Neuronal stem cell (in vitro differentiated cells): ENCODE results near the gene FOXO3.

Experiments used
- DNase-seq: peaks from one replicate; pipeline ENCODE4 v3.0.0-alpha.2; 2013; ENCODE audit warnings: low spot score
- H2AFZ ChIP-seq: one replicate; pipeline ENCODE4 v1.6.1; 2013; ENCODE audit warnings: mild to moderate bottlenecking, low read length, inconsistent platforms
- H2AK5ac ChIP-seq: 2 replicates; pipeline ENCODE4 v1.6.1; 2013; ENCODE audit warnings: low read depth, mild to moderate bottlenecking, inconsistent platforms, low read length, moderate library complexity, mixed read lengths
- H2BK120ac ChIP-seq: 2 replicates; pipeline ENCODE4 v1.6.1; 2013; ENCODE audit warnings: low read depth, mild to moderate bottlenecking, inconsistent platforms, low read length, moderate library complexity, mixed read lengths
- H2BK12ac ChIP-seq: one replicate; pipeline ENCODE4 v1.6.1; 2013; ENCODE audit warnings: low read length, inconsistent platforms
- H2BK15ac ChIP-seq: 2 replicates; pipeline ENCODE4 v1.6.1; 2013; ENCODE audit warnings: mild to moderate bottlenecking, low read length, inconsistent platforms, mixed read lengths
- H2BK5ac ChIP-seq: one replicate; pipeline ENCODE4 v1.6.1; 2013; ENCODE audit warnings: inconsistent platforms, mild to moderate bottlenecking, low read length, moderate library complexity
- H3K14ac ChIP-seq: one replicate; pipeline ENCODE4 v1.6.1; 2013; ENCODE audit warnings: low read length, inconsistent platforms
- H3K18ac ChIP-seq: 2 replicates; pipeline ENCODE4 v1.6.1; 2013; ENCODE audit warnings: low read length, inconsistent platforms
- H3K23ac ChIP-seq: 2 replicates; pipeline ENCODE4 v1.6.1; 2013; ENCODE audit warnings: low read depth, mild to moderate bottlenecking, mixed read lengths, low read length, inconsistent platforms; ENCODE audit not compliant: poor library complexity
- H3K27ac ChIP-seq: replicated peaks from 3 replicates; pipeline ENCODE4 v1.5.1; 2013; ENCODE audit warnings: low read length, inconsistent platforms
- H3K27me3 ChIP-seq, 3 experiments: 2 replicates each; pipeline ENCODE4 v1.6.1; 2013; ENCODE audit warnings: low read length in 3 of 3, mild to moderate bottlenecking in 2 of 3, inconsistent platforms in 1 of 3, low read depth in 1 of 3, mixed read lengths in 1 of 3, moderate library complexity in 1 of 3; ENCODE audit not compliant: control insufficient read depth in 3 of 3, insufficient read depth in 3 of 3
- H3K36me3 ChIP-seq, 2 donors: replicated peaks in 1 of 2; 2 replicates each; pipeline ENCODE4 v1.6.1; 2013; ENCODE audit warnings: low read length in 2 of 2; ENCODE audit not compliant: control insufficient read depth in 2 of 2, insufficient read depth in 2 of 2
- H3K4ac ChIP-seq: 2 replicates; pipeline ENCODE4 v1.6.1; 2013; ENCODE audit warnings: inconsistent platforms, mild to moderate bottlenecking, low read length, moderate library complexity
- H3K4me1 ChIP-seq, 2 donors: 1 replicate in 1 of 2; 2 replicates in 1 of 2; pipeline ENCODE4 v1.6.1; 2013; ENCODE audit warnings: low read length in 2 of 2, low read depth in 1 of 2; ENCODE audit not compliant: control insufficient read depth in 2 of 2, insufficient read depth in 1 of 2
- H3K4me2 ChIP-seq: one replicate; pipeline ENCODE4 v1.6.1; 2013; ENCODE audit warnings: mild to moderate bottlenecking, low read length, inconsistent platforms; ENCODE audit not compliant: insufficient read depth, poor library complexity, severe bottlenecking
- H3K4me3 ChIP-seq, 2 donors: 2 replicates each; pipeline ENCODE4 v1.5.1; 2013; ENCODE audit warnings: low read length in 2 of 2, mild to moderate bottlenecking in 2 of 2, inconsistent platforms in 1 of 2, moderate library complexity in 1 of 2
- H3K79me1 ChIP-seq: one replicate; pipeline ENCODE4 v1.6.1; 2013; ENCODE audit warnings: low read depth, mild to moderate bottlenecking, inconsistent platforms, low read length, moderate library complexity
- H3K9ac ChIP-seq: one replicate; pipeline ENCODE4 v1.6.1; 2013; ENCODE audit warnings: mild to moderate bottlenecking, low read depth, low read length, inconsistent platforms; ENCODE audit not compliant: poor library complexity
- H3K9me3 ChIP-seq, 2 donors: replicated peaks in 1 of 2; 2 replicates each; pipeline versions ENCODE3 to v1.6.1; 2013; ENCODE audit warnings: low read length in 2 of 2, mild to moderate bottlenecking in 2 of 2, inconsistent platforms in 1 of 2, low read depth in 1 of 2, mixed read lengths in 1 of 2, moderate library complexity in 1 of 2; ENCODE audit not compliant: control insufficient read depth in 2 of 2, insufficient read depth in 1 of 2
- H4K8ac ChIP-seq: one replicate; pipeline ENCODE4 v1.6.1; 2013; ENCODE audit warnings: low read depth, mild to moderate bottlenecking, inconsistent platforms, low read length, moderate library complexity
- H4K91ac ChIP-seq: one replicate; pipeline ENCODE4 v1.6.1; 2013; ENCODE audit warnings: low read length, low read depth, mild to moderate bottlenecking, inconsistent platforms; ENCODE audit not compliant: poor library complexity
- WGBS, 2 donors: extraction: QIAGEN DNeasy Blood & Tissue Kit; methylation state at CpG; one replicate each; pipeline ENCODE4 v1.1.7; 2013; ENCODE audit warnings: missing lambda C conversion rate in 2 of 2, mixed read lengths in 1 of 2; ENCODE audit not compliant: insufficient read length in 2 of 2, insufficient replicate concordance in 1 of 2; ENCODE audit errors: extremely low coverage in 2 of 2; 5-methylcytosine and 5-hydroxymethylcytosine counted together

Gene FOXO3

GRCh38 chr6:108592371-108593337 is 31.9 kb downstream of the FOXO3 start:
- Histone ChIP-seq H3K79me1 (no peaks in the 10 kb centered on the region), H2BK12ac (no peak overlapping the region), H3K4ac (no peak overlapping the region), H3K18ac (no peak overlapping the region), H3K4me3 (no peak overlapping the region), H3K14ac (no peak overlapping the region), H3K4me2 (no peak overlapping the region), H2BK15ac (no peak overlapping the region), H2AFZ (no peak overlapping the region), H4K91ac (no peak overlapping the region), H4K8ac (no peak overlapping the region), H3K27me3 (no peaks in the 10 kb centered on the region), H3K9ac (no peak overlapping the region), H3K9me3 (no peaks in the 10 kb centered on the region), H3K23ac (no peak overlapping the region), H3K27ac (no peak overlapping the region), H2BK120ac (no peak overlapping the region), H3K36me3 (no peaks in the 10 kb centered on the region), H3K4me1 (peaks cover 13 to 23% of the 10 kb centered on the region in 2 donors), H2AK5ac (no peak overlapping the region), H2BK5ac (no peak overlapping the region)
- no peak for DNase-seq
- WGBS, 2 donors, result no CpG with 5 or more reads among the region's 10 CpGs

DNA sequence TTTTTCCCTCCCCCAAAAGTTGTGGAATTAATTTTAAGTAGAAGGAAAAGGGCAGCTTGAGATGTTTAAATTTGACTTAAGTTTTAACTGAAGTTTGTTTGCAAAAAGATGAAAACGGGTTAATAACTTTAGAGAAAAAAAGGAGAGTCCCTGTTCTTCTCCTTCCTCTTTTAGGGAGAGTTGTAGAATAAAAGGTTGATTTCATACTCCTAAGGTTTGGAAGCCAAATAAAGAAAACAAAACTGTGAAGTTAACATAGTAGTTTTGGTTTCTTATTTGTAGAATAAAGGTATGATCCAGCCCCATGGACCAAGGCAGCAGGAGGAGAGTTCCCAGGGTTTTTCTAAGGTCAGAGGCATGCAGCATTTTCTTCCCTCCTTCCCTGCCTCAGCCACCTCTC is 33.4 kb downstream of the FOXO3 start:
- DNase-seq, result no peak
- Histone ChIP-seq H3K23ac (no peak overlapping the region), H3K9ac (no peak overlapping the region), H3K18ac (no peak overlapping the region), H3K79me1 (no peaks in the 10 kb centered on the region), H2BK12ac (no peak overlapping the region), H3K4ac (no peak overlapping the region), H2BK5ac (no peak overlapping the region), H2BK15ac (no peak overlapping the region), H2AFZ (no peak overlapping the region), H3K9me3 (no peaks in the 10 kb centered on the region), H3K36me3 (no peaks in the 10 kb centered on the region), H3K4me1 (peaks cover 8 to 10% of the 10 kb centered on the region in 2 donors), H2AK5ac (no peak overlapping the region), H3K4me3 (no peak overlapping the region), H3K27ac (no peak overlapping the region), H2BK120ac (no peak overlapping the region), H3K14ac (no peak overlapping the region), H4K91ac (no peak overlapping the region), H3K27me3 (no peaks in the 10 kb centered on the region), H4K8ac (no peak overlapping the region), H3K4me2 (no peak overlapping the region)
- WGBS, 2 donors, result no CpG with 5 or more reads among the region's 1 CpG

GRCh38 chr6:108594640-108595039 is 33.9 kb downstream of the FOXO3 start:
- H3K27ac ChIP-seq, result no peak overlapping the region
- H3K9me3 ChIP-seq, result no peaks in the 10 kb centered on the region
- peaks cover 5 to 10% of the 10 kb centered on the region in 2 donors for H3K4me1 ChIP-seq
- DNase-seq, result no peak
- H2BK12ac ChIP-seq, result no peak overlapping the region
- H2AFZ ChIP-seq, result no peak overlapping the region
- no peak overlapping the region for H3K4me3 ChIP-seq
- H3K23ac ChIP-seq, result no peak overlapping the region
- no peak overlapping the region for H2BK5ac ChIP-seq
- no peak overlapping the region for H3K18ac ChIP-seq
- no peaks in the 10 kb centered on the region for H3K27me3 ChIP-seq
- H3K9ac ChIP-seq, result no peak overlapping the region
- H2BK120ac ChIP-seq, result no peak overlapping the region
- no CpG with 5 or more reads among the region's 4 CpGs for WGBS, 2 donors
- H4K91ac ChIP-seq, result no peak overlapping the region
- no peak overlapping the region for H3K4ac ChIP-seq
- H2BK15ac ChIP-seq, result no peak overlapping the region
- H3K4me2 ChIP-seq, result no peak overlapping the region
- H4K8ac ChIP-seq, result no peak overlapping the region
- H3K36me3 ChIP-seq, result no peaks in the 10 kb centered on the region
- H3K79me1 ChIP-seq, result no peaks in the 10 kb centered on the region
- no peak overlapping the region for H3K14ac ChIP-seq
- no peak overlapping the region for H2AK5ac ChIP-seq

DNA sequence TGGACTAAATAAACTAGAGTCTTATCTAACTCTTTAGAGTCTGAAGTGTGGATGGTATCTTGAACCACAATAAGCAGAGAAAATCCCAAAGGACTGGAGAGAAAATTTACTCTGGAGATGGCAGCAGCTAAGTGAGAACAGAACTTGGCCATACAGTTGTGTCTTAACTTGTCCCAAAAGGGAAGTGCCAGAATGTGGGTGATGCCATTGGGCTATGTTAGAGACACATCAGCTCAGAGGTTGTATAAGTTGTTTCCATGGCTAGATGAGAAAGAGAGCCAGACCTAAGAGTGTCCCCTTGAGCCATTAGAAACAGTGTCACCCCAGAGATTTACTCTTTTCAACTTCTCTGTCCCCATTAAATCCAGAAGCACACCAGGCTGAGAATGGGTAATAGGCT is 36.2 kb downstream of the FOXO3 start:
- H3K23ac ChIP-seq, result no peak overlapping the region
- no peak overlapping the region for H3K4ac ChIP-seq
- no peak overlapping the region for H2BK15ac ChIP-seq
- H4K91ac ChIP-seq, result no peak overlapping the region
- H4K8ac ChIP-seq, result no peak overlapping the region
- no peak overlapping the region for H2AK5ac ChIP-seq
- H3K4me2 ChIP-seq, result no peak overlapping the region
- H3K27ac ChIP-seq, result no peak overlapping the region
- no peaks in the 10 kb centered on the region for H3K36me3 ChIP-seq
- no peak overlapping the region for H2AFZ ChIP-seq
- H3K18ac ChIP-seq, result no peak overlapping the region
- H3K9ac ChIP-seq, result no peak overlapping the region
- no peaks in the 10 kb centered on the region for H3K9me3 ChIP-seq
- no peak overlapping the region for H3K14ac ChIP-seq
- no peak overlapping the region for H2BK120ac ChIP-seq
- no peak overlapping the region for H2BK12ac ChIP-seq
- peaks cover 0 to 10% of the 10 kb centered on the region in 2 donors for H3K4me1 ChIP-seq
- no peak for DNase-seq
- H3K79me1 ChIP-seq, result no peaks in the 10 kb centered on the region
- no peak overlapping the region for H3K4me3 ChIP-seq
- no peaks in the 10 kb centered on the region for H3K27me3 ChIP-seq
- H2BK5ac ChIP-seq, result no peak overlapping the region
